ENCODE data around the gene RHCG. TPM values are rescaled to one million over a fixed set of nuclear protein-coding genes. Genes with fewer than 3 reads are reported as not detected.

Gene RHCG
- total and polyA plus RNA-seq, 2 of the 4 experiments (the other 2 are of a cell fraction): not detected

- no peak overlapping the region for H3K4ac ChIP-seq (ENCODE audit: low read depth, low read length)
- no peak overlapping the region for H3K4me3 ChIP-seq (ENCODE audit: insufficient read depth, low read depth, low read length)
- no peak overlapping the region for H2BK20ac ChIP-seq (ENCODE audit: low read depth, low read length)
- DNase-seq (no peak), ATAC-seq (ENCODE audit: low read depth) (no peak)
- H2AK5ac ChIP-seq (ENCODE audit: low read depth, low read length): no peak overlapping the region
- H2AFZ ChIP-seq (replicated peaks; ENCODE audit: low read length, poor library complexity): no peak overlapping the region
- peaks cover 31% of the 10 kb centered on the region for H3K27me3 ChIP-seq (ENCODE audit: control insufficient read depth, insufficient read depth, low read length)
- no CpG with 5 or more reads among the region's 4 CpGs for WGBS, 2 experiments (ENCODE audit: extremely low coverage in 2 of 2, insufficient read length in 1 of 2)
- no peak overlapping the region for H3K14ac ChIP-seq (replicated peaks; ENCODE audit: low read depth, low read length)
- no peak overlapping the region for H4K5ac ChIP-seq (ENCODE audit: low read depth, low read length)
- H2BK15ac ChIP-seq (ENCODE audit: low read depth, low read length): no peak overlapping the region
- in situ Hi-C loops (cut with MboI; ENCODE audit: low sequenced_read_pairs) (no loop called here), intact Hi-C loops (cut with micrococcal nuclease) (no loop called here), dilution Hi-C loops (cut with HindIII; ENCODE audit: low sequenced_read_pairs, unreplicated experiment) (no loop called here)
- no peak overlapping the region for H2BK120ac ChIP-seq (ENCODE audit: low read depth, low read length)
- CTCF ChIA-PET: no interaction called here
- H4K8ac ChIP-seq (ENCODE audit: low read depth in 2 of 2, low read length in 2 of 2): no peak overlapping the region
- H3K9me1 ChIP-seq (ENCODE audit: insufficient read depth, low read length): no peaks in the 10 kb centered on the region
- H2BK5ac ChIP-seq (ENCODE audit: low read depth, low read length, poor library complexity, severe bottlenecking): no peak overlapping the region
- no peak overlapping the region for H4K91ac ChIP-seq (ENCODE audit: insufficient read depth, low read depth, low read length)
- POLR2A ChIA-PET (ENCODE audit: unreplicated experiment): no interaction called here
- H4K20me1 ChIP-seq (ENCODE audit: insufficient read depth, low read length): no peaks in the 10 kb centered on the region
- H3K27ac ChIP-seq (ENCODE audit: insufficient read depth, low read length): no peak overlapping the region
- H2AK9ac ChIP-seq (replicated peaks; ENCODE audit: low read depth, low read length, poor library complexity): no peak overlapping the region
- no peaks in the 10 kb centered on the region for H3K4me1 ChIP-seq (ENCODE audit: control insufficient read depth, insufficient read depth, low read length)
- no peak overlapping the region for H3K23ac ChIP-seq (ENCODE audit: low read depth, low read length)
- H3K18ac ChIP-seq (ENCODE audit: low read depth, low read length): no peak overlapping the region
- no peaks in the 10 kb centered on the region for H3K9me3 ChIP-seq (ENCODE audit: control insufficient read depth, insufficient read depth, low read length)
- H3K56ac ChIP-seq (ENCODE audit: extremely low read depth, insufficient read depth, low read length): no peak overlapping the region
- no peaks in the 10 kb centered on the region for H3K79me1 ChIP-seq (ENCODE audit: low read depth in 1 of 2, low read length in 2 of 2)
- H3K4me2 ChIP-seq (ENCODE audit: low read depth, low read length): no peak overlapping the region
- H3K9ac ChIP-seq (ENCODE audit: low read depth, low read length): no peak overlapping the region
- TF ChIP-seq SMC3 (IDR thresholded peaks at IDR 0.05; ENCODE audit: low read depth, low read length) (no peak), RAD21 (IDR thresholded peaks at IDR 0.05; ENCODE audit: low read length) (no peak), USF2 (IDR thresholded peaks at IDR 0.05; ENCODE audit: low read depth, low read length) (no peak), ELK1 (IDR thresholded peaks at IDR 0.05; ENCODE audit: borderline replicate concordance, low read depth, low read length) (no peak), POLR2A (IDR thresholded peaks at IDR 0.05; ENCODE audit: low read depth, low read length) (no peak), CEBPB (IDR thresholded peaks at IDR 0.05; ENCODE audit: low read depth, low read length) (no peak)
- H3K36me3 ChIP-seq (ENCODE audit: control insufficient read depth, insufficient read depth, low read length): no peaks in the 10 kb centered on the region
- BruUV-seq (replicated peaks): no TSS peak
These were observed 7.8 kb upstream of the RHCG start for GRCh38 chr15:89504166-89504565.
